H1 (cell line): ENCODE results near the gene ST3GAL3. TPM values are rescaled to one million over a fixed set of nuclear protein-coding genes. Genes with fewer than 3 reads are reported as not detected.

ENCODE experiments used
- CEBPB ChIP-seq: IDR thresholded peaks from 2 replicates; pipeline ENCODE4 v1.6.1; 2012; ENCODE audit warnings: low read depth, low read length
- CHD7 ChIP-seq: fragments of 300-600 bp; sonication (generic); IDR thresholded peaks from 2 replicates; pipeline ENCODE4 v1.7.1; 2012; ENCODE audit warnings: low read length, moderate library complexity, mild to moderate bottlenecking, inconsistent platforms; ENCODE audit not compliant: insufficient replicate concordance
- polyA plus RNA-seq, 7 experiments: library from polyadenylated mRNA; depleted of rRNA in 3 of 7; stranded (reverse) in 5 of 7; unstranded in 2 of 7; fragments of >200 nt in 5 of 7; fragments of 200-250 nt in 2 of 7; gene quantifications; 1 replicate in 5 of 7; 2 replicates in 1 of 7; 4 replicates in 1 of 7; pipeline versions ENCODE4 v1.2.1 to v1.2.3, GENCODE V29; 2011 to 2013; ENCODE audit warnings: missing spikeins in 2 of 7, mixed read lengths in 2 of 7
- total RNA-seq: library from RNA; stranded (reverse); fragmentation: NEBNext Ultra II Directional; extraction: Animal tissue kit (Norgen Biotek cat#: 25700); gene quantifications from 2 replicates; pipeline ENCODE4 v1.2.1, GENCODE V29; 2021

The ST3GAL3 gene
- total and polyA plus RNA-seq, 2 of the 8 experiments (the other 6 are each of a cell fraction or from before 2014, with no cell fraction given): 6.8 to 7.0 TPM

GRCh38 chr1:43945674-43946235, 238.4 kb downstream of the ST3GAL3 start (continued):
- TF ChIP-seq CHD7 (no peak), CEBPB (peak; percentile 61)
